SK-MEL-5 (cell line): ENCODE results near the gene C1S. TPM values are rescaled to one million over a fixed set of nuclear protein-coding genes. Genes with fewer than 3 reads are reported as not detected.
"Not testable (repeated sequence)": the region's sequence is repeated elsewhere in the genome, so short reads cannot be mapped to it uniquely, and the experiment has no call there.

ENCODE experiments used
- DNase-seq: peaks from one replicate; pipeline ENCODE4 v3.0.0-alpha.2; 2016; ENCODE audit warnings: low read depth, low spot score
- in situ Hi-C: cut with HindIII; loops from 2 replicates; pipeline ENCODE4 v1.10.0; 2016; ENCODE audit warnings: low sequenced_read_pairs, high pct_unique_total_duplicates, low pct_unique_long_range_greater_than_20kb
- polyA plus RNA-seq, 2 experiments: library from polyadenylated mRNA; depleted of rRNA; stranded (reverse); fragments of >200 nt; gene quantifications; 2 replicates each; pipeline ENCODE4 v1.2.3, GENCODE V29; 2015
- total RNA-seq: library from RNA; depleted of rRNA; stranded (reverse); fragments of >200 nt; shearing (Covaris generic); gene quantifications from 2 replicates; pipeline ENCODE4 v1.2.3, GENCODE V29; 2014; rRNA removed

Gene C1S
- total RNA-seq, result 3.3 and 3.6 TPM in 2 replicates
- polyA plus RNA-seq (2015; cell fraction: cytosol; rRNA removed), result 6.8 and 7.9 TPM in 2 replicates
- 13.5 and 36.9 TPM in 2 replicates for polyA plus RNA-seq (2015; cell fraction: nucleus; rRNA removed)

GRCh38 chr12:7060353-7060954 lies at the start of gene C1S:
Gene C1S, plus strand, starts transcription at chr12:7060718. Its CDS starts 1,195 bp downstream, at chr12:7061913.
- DNase-seq, result peak; percentile 91
- in situ Hi-C loops, result no loop called here

- DNase-seq, in situ Hi-C loops: not testable (repeated sequence)
Observed at GRCh38 chr12:7011398-7011797, 49.1 kb upstream of the C1S start.

GRCh38 chr12:7012024-7012607 lies 48.4 kb upstream of the C1S start:
- no peak for DNase-seq
- in situ Hi-C loops, result no loop called here

- in situ Hi-C loops, result no loop called here
- no peak for DNase-seq
Observed at GRCh38 chr12:7013101-7013500, 47.4 kb upstream of the C1S start.

- in situ Hi-C loops, result no loop called here
- no peak for DNase-seq
Observed at GRCh38 chr12:7015555-7016370, 44.8 kb upstream of the C1S start.

- in situ Hi-C loops, result no loop called here
- DNase-seq, result no peak
Observed at GRCh38 chr12:7016958-7017571, 43.5 kb upstream of the C1S start.

GRCh38 chr12:7017870-7018349 lies 42.6 kb upstream of the C1S start:
- in situ Hi-C loops, result no loop called here
- peak; percentile 8 for DNase-seq

GRCh38 chr12:7018350-7019042 lies 42.0 kb upstream of the C1S start, which contains the start of gene LPCAT3:
Gene LPCAT3, minus strand, starts transcription at chr12:7018476. Its CDS starts 52 bp downstream, at chr12:7018424.
- DNase-seq, result peak; percentile 93
- in situ Hi-C loops, result no loop called here

GRCh38 chr12:7019043-7019569 lies 41.4 kb upstream of the C1S start:
- in situ Hi-C loops, result no loop called here
- no peak for DNase-seq

- DNase-seq, result no peak
- in situ Hi-C loops, result no loop called here
Observed at GRCh38 chr12:7021956-7022355, 38.6 kb upstream of the C1S start.

- in situ Hi-C loops, result no loop called here
- no peak for DNase-seq
Observed at GRCh38 chr12:7023114-7023513, 37.4 kb upstream of the C1S start.

- no peak for DNase-seq
- in situ Hi-C loops, result no loop called here
Observed at GRCh38 chr12:7026854-7027253, 33.7 kb upstream of the C1S start.

GRCh38 chr12:7031306-7031705 lies 29.2 kb upstream of the C1S start:
- in situ Hi-C loops, result no loop called here
- no peak for DNase-seq

GRCh38 chr12:7032990-7033389 lies 27.5 kb upstream of the C1S start:
- DNase-seq, result no peak
- in situ Hi-C loops, result no loop called here

GRCh38 chr12:7034464-7034863 lies 26.1 kb upstream of the C1S start:
- in situ Hi-C loops, result no loop called here
- no peak for DNase-seq

GRCh38 chr12:7035463-7035862 lies 25.1 kb upstream of the C1S start:
- no peak for DNase-seq
- in situ Hi-C loops, result no loop called here

- DNase-seq, in situ Hi-C loops: not testable (repeated sequence)
Observed at GRCh38 chr12:7037411-7037810, 23.1 kb upstream of the C1S start.
